GM19455 (cell line): Measurements from ENCODE around the gene PAPSS2.
"Not testable (repeated sequence)": the region's sequence is repeated elsewhere in the genome, so short reads cannot be mapped to it uniquely, and the experiment has no call there.

Source experiments
- ATAC-seq: cut with Tn5 transposase; IDR thresholded peaks from one replicate; pipeline ENCODE4 v1.9.1; 2021; ENCODE audit not compliant: unreplicated experiment

PAPSS2 gene

DNA sequence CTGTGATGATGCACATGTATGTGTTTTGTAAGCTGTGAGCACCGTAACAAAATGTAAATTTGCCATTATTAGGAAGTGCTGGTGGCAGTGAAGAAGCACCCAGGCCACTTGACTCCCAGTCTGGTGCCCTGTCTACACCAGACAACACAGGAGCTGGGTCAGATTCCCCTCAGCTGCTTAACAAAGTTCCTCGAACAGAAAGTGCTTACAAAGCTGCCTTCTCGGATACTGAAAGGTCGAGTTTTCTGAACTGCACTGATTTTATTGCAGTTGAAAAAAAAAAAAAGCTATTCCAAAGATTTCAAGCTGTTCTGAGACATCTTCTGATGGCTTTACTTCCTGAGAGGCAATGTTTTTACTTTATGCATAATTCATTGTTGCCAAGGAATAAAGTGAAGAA is 87.2 kb downstream of the PAPSS2 start:
- ATAC-seq, result no peak

- ATAC-seq, result not testable (repeated sequence)
These were observed 88.6 kb downstream of the PAPSS2 start for GRCh38 chr10:87748244-87748643.

DNA sequence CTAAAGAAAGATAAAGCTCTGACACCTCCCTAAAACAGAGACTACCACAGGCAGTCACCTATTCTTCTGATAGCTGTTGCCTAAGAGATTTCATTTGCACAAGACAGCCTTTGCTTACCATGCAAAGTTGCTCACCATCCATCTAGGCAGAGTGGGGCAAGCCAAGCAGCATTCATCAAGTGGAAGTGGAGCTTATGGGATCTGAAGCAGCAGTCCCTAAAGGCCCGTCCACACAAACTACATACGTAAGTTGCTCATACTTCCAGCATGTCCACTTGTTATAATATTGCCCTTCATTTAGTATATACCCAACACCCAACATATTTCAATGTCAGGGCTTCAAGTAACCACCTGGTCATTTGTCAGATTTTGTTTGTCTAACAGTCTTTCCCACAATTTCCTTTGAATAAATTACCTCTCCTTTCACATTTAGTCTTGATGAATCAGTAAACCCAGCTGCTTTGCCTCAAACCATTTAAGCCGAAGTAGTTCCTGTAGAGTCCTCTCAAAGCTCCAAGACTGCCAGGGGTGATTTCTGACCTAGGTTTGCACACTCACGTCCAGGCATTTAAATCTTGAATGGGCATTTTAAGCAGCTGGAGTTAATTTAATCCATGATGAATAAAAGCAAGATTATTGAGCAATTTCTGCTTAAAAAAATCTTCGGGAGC is 90.5 kb downstream of the PAPSS2 start:
- ATAC-seq, result no peak

- no peak for ATAC-seq
These were observed 91.1 kb downstream of the PAPSS2 start for GRCh38 chr10:87750817-87751216.

DNA sequence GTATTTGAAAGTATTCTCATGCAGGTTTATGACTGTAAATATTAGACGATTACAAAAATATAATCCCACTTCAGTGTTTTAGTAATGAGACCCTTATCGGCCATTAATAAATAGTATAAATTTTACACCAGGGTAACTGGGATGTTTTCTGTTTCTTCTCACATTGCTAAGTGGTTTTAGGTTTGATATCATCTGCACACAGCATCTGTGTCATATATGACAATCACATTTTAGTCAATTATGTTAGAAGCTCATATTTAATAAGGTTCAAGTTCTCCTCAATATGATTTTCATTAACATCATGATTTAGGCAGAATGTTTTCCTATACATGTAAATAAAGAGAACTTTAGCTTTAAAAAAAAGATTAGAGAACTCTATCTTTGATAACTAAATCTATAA is 91.6 kb downstream of the PAPSS2 start:
- no peak for ATAC-seq

- ATAC-seq, result no peak
These were observed 92.9 kb downstream of the PAPSS2 start for GRCh38 chr10:87752566-87752965.

GRCh38 chr10:87753995-87754866 is 94.6 kb downstream of the PAPSS2 start:
- no peak for ATAC-seq

GRCh38 chr10:87757685-87758084 is 98.0 kb downstream of the PAPSS2 start:
- ATAC-seq, result no peak

GRCh38 chr10:87759551-87759950 is 99.9 kb downstream of the PAPSS2 start:
- no peak for ATAC-seq

- ATAC-seq, result no peak
These were observed 100.7 kb downstream of the PAPSS2 start for GRCh38 chr10:87760195-87760905.

GRCh38 chr10:87761153-87761552 is 101.5 kb downstream of the PAPSS2 start:
- no peak for ATAC-seq

- no peak for ATAC-seq
These were observed 102.2 kb downstream of the PAPSS2 start for GRCh38 chr10:87761892-87762291.

DNA sequence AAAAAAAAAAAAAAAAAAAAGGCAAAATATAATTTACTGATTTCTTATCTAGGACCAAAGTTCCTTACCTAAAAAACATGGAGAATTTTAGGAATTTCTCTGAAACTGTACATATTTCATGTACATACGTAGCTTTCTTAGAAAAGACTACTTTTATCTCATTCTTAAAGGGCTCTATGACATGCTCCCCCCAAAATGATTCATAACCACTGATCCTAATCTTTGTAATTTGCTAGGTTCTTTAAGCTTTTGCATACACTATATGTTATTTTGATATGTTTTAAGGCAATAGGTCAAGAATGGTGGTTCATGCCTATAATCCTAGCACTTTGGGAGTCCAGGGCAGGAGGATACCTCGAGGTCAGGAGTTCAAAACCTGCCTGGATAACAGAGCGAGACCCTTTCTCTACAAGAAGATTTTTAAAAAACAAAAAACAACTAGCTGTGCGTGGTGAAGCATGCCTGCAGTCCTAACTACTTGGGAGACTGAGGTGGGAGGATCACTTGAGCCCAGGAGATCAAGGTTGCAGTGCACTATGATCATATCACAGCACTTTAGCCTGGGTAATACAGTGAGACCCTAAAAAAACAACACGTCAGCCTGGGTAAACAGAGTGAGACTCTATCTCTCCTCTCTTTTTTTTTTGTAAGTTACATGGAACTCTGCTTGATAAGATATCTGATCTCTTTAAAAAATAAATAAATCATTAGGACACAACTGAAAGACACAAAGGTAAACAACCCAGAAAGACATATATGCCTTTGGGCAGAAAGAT is 103.6 kb downstream of the PAPSS2 start:
- ATAC-seq, result no peak

- ATAC-seq, result no peak
These were observed 104.6 kb downstream of the PAPSS2 start for GRCh38 chr10:87764072-87764934.

- ATAC-seq, result no peak
These were observed 106.1 kb downstream of the PAPSS2 start for GRCh38 chr10:87765666-87766376.

DNA sequence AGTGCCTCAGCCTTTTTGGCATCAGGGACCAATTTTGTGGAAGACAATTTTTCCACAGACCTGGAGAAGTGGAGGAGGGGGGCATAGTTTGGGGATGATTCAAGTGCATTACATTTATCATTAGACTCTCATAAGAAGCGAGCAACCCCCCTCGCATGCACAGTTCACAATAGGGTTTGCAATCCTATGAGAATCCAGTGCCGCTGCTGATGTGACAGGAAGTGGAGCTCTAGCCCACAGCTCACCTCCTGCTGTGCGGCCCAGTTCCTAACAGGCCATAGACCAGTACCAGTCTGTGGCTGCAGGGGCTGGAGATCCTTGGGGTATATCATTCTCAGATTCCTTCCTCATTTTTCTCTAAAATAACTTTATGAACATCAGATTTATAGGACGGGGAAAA is 107.6 kb downstream of the PAPSS2 start:
- no peak for ATAC-seq

DNA sequence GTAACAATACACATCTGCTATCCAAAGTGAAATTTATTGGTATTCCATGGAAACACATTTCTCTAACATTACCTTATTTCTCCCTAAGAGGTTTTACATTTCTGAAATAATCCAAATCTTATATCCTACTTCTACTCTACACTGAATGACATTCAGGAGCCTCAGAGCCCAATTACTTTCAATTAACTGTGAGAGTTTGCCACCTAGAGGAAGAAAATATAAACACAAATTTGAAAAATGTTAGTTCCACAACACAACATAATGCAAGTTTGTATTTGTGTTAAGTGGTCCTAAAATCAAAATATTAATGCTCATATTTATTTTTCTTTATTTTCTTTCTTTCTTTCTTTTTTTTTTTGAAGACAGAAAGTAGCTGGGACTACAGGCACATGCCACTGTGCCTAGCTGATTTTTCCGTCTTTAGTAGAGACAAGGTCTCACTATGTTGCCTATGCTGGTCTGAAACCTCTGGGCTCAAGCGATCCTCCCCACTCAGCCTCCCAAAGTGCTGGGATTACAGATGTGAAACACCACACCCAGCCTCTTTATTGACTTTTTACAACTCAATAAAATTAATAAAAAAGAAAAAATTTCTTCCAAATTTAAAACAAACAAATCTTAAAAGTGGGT is 112.3 kb downstream of the PAPSS2 start:
- ATAC-seq, result no peak

DNA sequence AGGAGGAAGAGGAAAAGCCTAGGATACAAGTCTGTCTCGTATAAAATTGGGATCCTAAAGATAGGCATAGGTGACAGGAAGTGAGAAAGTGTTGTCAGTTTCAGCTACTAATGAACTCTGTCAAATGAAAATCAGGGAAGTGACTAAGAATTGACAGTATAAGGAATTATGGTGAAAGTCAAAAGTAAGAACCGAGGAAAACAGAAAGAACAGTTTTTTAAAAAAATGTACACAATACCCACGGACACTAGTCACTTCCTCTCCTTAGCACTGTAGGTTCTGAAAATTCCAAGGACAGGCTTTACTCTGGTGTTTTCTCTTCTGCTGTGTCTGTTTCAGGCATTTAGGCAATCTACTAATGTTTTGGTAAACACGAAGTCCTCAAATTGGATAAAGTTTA is 116.1 kb downstream of the PAPSS2 start:
- no peak for ATAC-seq

GRCh38 chr10:87776328-87776727 is 116.7 kb downstream of the PAPSS2 start:
- ATAC-seq, result no peak
